Mucosa of stomach (tissue), 1 donor: Measurements from ENCODE around the gene RFX8.
A peak's percentile ranks its signal among the peaks of the same experiment; 100 is the strongest.

Source experiments
- H3K27me3 ChIP-seq: one replicate; pipeline ENCODE4 v1.7.0; 2013; ENCODE audit warnings: mild to moderate bottlenecking, low read length; ENCODE audit not compliant: control insufficient read depth, insufficient read depth
- H3K36me3 ChIP-seq: one replicate; pipeline ENCODE4 v1.7.0; 2013; ENCODE audit warnings: low read length; ENCODE audit not compliant: control insufficient read depth, insufficient read depth
- H3K4me1 ChIP-seq: one replicate; pipeline ENCODE4 v1.7.0; 2013; ENCODE audit warnings: mild to moderate bottlenecking, low read length; ENCODE audit not compliant: control insufficient read depth, insufficient read depth
- H3K4me3 ChIP-seq: one replicate; pipeline ENCODE4 v1.7.0; 2013; ENCODE audit warnings: low read length
- H3K9ac ChIP-seq: one replicate; pipeline ENCODE4 v1.7.0; 2013; ENCODE audit warnings: mild to moderate bottlenecking, low read length, moderate library complexity
- H3K9me3 ChIP-seq: one replicate; pipeline ENCODE4 v1.7.0; 2013; ENCODE audit warnings: mild to moderate bottlenecking, low read length, moderate library complexity; ENCODE audit not compliant: control insufficient read depth
- donor health status: Pancreatic carcinoma.

The RFX8 gene

DNA sequence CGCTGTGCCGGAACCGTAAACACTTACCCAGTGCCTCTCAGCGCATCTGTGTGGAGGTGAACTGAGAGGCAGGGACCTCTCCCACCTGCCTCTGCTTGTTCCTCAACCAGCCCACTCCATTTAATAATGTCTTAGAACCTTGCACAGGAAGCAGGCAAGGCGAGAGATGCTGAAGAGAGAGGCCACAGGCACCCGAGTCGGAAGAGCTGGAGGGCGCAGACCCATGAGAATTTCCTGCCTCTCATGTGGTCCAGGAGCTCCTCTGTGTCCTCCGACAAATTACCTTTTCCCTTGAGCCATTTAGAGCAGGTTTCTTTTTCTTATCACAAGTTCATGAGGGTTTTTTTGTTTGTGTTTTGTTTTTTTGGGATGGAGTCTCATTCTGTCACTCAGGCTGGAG is 4.9 kb upstream of the RFX8 start:
- Histone ChIP-seq H3K4me1 (no peaks in the 10 kb centered on the region), H3K36me3 (no peaks in the 10 kb centered on the region), H3K4me3 (no peak overlapping the region), H3K9me3 (no peaks in the 10 kb centered on the region), H3K27me3 (peaks cover 14% of the 10 kb centered on the region), H3K9ac (no peak overlapping the region)

DNA sequence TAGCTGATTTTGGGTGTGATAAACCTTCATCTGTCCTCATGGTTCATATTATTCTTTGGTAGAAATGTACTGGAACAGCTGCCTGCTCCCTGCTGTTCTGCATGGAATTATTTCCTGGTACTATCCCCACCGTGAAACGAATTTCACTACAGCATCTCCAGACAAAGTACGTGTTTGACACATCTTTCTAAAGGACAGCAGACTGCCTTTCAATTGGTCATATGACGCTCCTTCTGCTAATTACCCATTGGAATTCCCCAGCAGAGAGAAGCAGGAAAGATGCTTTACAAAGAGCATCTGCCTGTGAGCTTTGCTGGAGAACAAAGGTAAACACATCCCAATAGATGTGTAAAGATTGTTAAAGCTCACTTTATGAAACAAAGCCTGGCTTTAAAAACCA is 4.4 kb upstream of the RFX8 start:
- Histone ChIP-seq H3K9me3 (no peaks in the 10 kb centered on the region), H3K4me3 (no peak overlapping the region), H3K4me1 (no peaks in the 10 kb centered on the region), H3K27me3 (peaks cover 19% of the 10 kb centered on the region), H3K9ac (no peak overlapping the region), H3K36me3 (no peaks in the 10 kb centered on the region)

DNA sequence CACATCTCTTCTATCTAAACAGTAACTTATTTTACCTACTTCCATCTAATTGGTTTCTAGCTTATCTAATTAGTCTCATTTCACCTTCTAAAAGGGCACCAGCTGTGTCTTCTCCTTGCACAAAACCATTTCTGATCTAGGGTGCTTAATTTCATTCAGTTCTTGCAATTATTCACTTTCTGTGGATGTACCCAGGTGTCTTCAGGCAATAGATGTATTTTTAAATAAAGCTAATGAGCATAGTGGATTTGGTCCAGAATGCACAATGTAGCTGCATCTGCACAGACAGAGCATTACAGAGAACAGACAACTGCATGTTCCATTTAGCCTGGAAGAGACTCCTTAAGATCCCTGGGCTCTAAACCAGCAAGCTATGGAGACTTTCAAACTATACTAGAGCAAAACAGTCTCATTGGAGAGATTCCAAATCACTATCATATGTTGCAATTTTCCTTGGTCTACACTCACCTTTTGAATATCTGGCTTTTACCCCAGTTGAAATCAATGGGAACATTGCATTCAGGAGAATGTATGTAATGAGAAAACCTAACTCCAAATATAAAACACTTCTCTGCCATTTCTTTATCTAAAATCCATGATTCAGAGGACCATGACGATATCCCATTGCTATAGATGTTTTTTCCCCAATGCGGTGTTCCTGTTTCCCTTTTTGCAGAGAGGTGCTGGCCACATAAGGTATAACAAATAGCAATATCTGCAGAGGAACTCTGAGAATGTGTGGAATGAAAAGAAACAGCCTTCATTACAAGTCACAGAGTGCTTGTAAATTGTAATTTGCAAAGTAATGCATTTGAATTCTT is 3.5 kb upstream of the RFX8 start:
- no peak overlapping the region for H3K9ac ChIP-seq
- H3K4me1 ChIP-seq, result peaks cover 5% of the 10 kb centered on the region
- peaks cover 27% of the 10 kb centered on the region for H3K27me3 ChIP-seq
- H3K9me3 ChIP-seq, result no peaks in the 10 kb centered on the region
- no peaks in the 10 kb centered on the region for H3K36me3 ChIP-seq
- H3K4me3 ChIP-seq, result no peak overlapping the region

DNA sequence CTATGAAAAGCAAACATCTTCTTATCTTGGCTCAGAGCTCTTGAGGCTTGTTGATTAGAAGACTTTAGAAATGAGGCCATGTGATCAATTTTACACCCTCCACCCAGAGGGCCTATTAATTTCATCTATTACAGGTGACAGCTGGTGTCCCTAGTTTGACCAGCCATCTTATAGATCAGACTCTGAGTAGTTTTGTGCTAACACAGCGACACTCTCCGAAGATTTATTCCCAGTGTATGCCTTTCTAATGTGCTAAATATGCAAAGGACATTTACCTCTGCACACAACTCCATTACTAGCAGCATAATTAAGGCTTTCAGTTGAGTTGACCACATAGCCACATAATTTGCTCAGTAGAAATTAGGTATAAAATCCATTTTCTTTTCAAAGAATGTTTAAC is 2.6 kb upstream of the RFX8 start:
- Histone ChIP-seq H3K27me3 (peaks cover 27% of the 10 kb centered on the region), H3K9me3 (no peaks in the 10 kb centered on the region), H3K4me3 (no peak overlapping the region), H3K9ac (no peak overlapping the region), H3K4me1 (peaks cover 5% of the 10 kb centered on the region), H3K36me3 (no peaks in the 10 kb centered on the region)

DNA sequence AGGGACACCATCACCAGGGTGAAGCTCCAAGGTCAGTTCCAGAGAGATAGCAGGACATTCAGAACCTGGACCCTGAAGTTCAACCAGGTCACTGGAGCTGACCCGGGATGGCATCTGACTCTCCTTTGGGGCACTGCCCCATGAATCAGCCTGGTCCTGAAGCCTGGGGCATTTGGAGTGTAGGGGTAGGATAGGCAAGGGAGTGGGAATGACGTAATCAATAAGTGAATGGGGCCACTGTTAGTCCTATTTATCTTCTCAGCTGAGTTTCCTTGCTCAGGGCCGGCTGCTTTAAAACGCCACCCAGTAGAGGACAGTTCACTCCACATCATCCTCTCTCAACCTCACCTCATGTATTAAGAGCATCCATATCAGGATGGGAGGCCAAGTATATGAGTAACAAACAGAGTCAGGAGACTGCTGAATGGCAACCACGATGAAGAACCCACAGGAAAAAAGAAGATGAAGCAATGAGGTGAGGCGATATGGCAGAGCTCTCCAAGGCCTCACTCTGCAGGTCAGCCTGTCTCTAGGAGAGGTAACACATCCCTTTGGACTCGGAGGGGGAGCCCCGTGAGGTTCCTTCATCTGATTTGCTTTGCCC is 1.8 kb upstream of the RFX8 start:
- Histone ChIP-seq H3K4me1 (peaks cover 5% of the 10 kb centered on the region), H3K27me3 (peaks cover 27% of the 10 kb centered on the region), H3K9ac (no peak overlapping the region), H3K36me3 (no peaks in the 10 kb centered on the region), H3K4me3 (no peak overlapping the region), H3K9me3 (no peaks in the 10 kb centered on the region)

DNA sequence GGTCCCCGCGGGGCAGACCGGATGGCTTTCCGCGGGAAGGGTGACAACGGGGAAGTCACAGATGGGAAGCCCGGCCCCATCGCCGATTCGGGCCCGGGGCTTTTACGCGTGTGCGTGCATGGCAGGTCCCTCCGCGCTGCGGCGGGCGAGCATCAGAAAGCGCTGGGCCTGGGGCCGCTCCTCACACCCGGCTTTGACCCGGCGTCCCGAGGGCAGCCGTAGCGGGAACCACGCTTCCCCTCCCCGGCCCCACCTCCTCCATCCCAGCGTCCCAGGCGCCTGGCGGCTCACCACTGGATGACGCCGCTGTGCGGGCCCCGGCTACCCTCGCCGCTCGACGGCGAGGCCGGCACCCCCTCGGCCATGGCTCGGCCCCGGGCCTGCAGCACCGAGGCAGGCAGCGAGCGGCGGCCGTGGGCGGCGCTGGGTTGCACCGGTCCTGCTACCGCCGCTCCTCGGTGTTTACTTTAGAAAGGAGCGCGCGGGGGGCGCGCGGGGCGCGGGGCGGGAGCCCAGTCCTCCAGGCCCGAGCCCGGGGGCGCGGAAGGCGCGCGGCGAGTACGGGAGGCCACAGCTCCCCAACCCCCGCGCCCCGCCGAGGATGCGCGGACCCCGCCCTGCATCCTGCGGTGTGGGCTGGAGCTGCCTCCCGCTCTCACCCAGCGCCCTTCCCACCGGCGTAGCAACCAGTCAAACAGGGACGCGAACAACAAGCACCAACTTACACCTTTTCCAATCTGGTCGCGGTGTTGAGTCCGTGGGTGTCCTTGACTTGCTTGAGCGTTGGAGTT is 806 bp downstream of the RFX8 start:
- Histone ChIP-seq H3K9me3 (no peaks in the 10 kb centered on the region), H3K9ac (peak overlapping the region; percentile 17), H3K4me3 (no peak overlapping the region), H3K36me3 (no peaks in the 10 kb centered on the region), H3K4me1 (peaks cover 5% of the 10 kb centered on the region), H3K27me3 (peaks cover 27% of the 10 kb centered on the region)

DNA sequence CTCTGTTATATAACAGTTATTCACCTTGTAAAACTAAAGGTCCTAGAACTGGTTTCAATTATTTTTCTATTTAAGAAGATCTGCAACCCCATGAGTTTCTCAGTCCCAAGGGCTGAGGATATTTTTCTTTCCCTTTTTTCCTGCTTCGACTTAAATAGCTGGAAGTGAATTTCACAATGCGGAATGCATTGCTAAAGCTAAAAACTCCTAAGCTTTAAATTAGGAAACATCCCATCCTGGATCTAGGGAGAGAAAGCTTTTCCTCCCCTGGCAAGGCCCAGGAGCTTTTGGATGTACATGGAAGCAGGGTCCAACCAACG is 1.4 kb downstream of the RFX8 start:
- no peaks in the 10 kb centered on the region for H3K36me3 ChIP-seq
- no peak overlapping the region for H3K4me3 ChIP-seq
- peaks cover 27% of the 10 kb centered on the region for H3K27me3 ChIP-seq
- peaks cover 5% of the 10 kb centered on the region for H3K4me1 ChIP-seq
- H3K9me3 ChIP-seq, result no peaks in the 10 kb centered on the region
- peak overlapping the region; percentile 17 for H3K9ac ChIP-seq

DNA sequence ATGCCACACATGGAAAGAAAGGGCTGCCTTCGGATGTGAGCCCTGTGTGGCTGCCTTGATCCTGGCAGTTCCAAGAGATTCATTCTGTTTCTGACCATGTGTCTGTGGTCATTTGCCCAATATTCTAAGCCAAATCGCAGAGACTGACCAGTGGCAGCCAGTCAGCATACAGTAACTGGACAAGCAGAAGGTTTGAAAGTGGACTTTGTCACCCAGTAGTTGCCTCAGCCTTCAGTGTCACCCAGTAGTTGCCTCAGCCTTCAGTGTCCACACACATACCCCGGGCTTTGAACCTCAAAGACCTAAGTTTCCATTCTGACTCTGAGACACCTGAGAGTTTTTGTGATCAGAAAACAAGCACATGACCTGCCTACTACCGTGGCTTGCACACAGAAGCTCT is 5.0 kb downstream of the RFX8 start:
- H3K4me1 ChIP-seq, result peaks cover 5% of the 10 kb centered on the region
- no peak overlapping the region for H3K9ac ChIP-seq
- no peaks in the 10 kb centered on the region for H3K36me3 ChIP-seq
- H3K27me3 ChIP-seq, result peaks cover 14% of the 10 kb centered on the region
- H3K9me3 ChIP-seq, result no peaks in the 10 kb centered on the region
- H3K4me3 ChIP-seq, result no peak overlapping the region

DNA sequence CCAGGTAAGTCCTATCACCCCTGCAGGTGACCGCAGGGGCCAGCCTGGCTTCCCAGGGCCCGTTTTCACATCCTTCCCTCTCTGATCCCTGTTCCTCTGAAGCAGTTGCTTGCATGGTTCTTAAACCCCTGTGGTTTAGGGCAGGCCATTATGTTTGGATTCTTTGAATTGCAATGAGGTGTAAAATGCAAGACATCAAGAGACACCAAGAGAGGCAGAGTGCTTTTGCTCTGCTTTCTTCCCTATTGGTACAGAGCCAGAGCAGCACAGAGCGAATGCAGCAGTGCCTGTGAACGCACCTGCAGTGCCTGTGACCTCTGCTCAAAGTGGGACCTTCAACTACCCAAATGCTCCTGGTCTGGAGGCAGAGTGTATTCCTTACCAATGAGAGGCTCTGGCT is 7.6 kb downstream of the RFX8 start:
- no peaks in the 10 kb centered on the region for H3K27me3 ChIP-seq
- no peak overlapping the region for H3K4me3 ChIP-seq
- no peaks in the 10 kb centered on the region for H3K9me3 ChIP-seq
- no peaks in the 10 kb centered on the region for H3K4me1 ChIP-seq
- H3K9ac ChIP-seq, result no peak overlapping the region
- H3K36me3 ChIP-seq, result no peaks in the 10 kb centered on the region

DNA sequence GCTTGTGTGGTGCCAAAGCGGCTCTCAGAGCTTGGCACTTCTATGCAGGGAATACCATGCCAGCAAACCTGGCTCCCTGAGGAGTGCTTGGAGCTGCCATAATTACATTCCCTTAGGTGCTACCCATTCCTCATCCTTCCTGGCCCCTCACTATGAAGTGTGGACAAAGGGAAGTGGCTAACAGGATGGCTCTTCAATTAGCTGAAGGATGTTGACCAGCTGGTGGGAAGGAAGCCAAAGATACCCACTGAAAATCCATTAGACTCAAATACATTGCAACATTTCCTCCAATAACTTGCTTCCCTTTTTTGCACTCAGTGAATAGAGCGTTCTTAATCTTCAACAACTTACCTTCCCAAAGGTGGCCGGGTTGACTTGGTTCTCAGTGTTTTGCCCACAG is 8.5 kb downstream of the RFX8 start:
- Histone ChIP-seq H3K9ac (no peak overlapping the region), H3K4me3 (no peak overlapping the region), H3K27me3 (no peaks in the 10 kb centered on the region), H3K36me3 (no peaks in the 10 kb centered on the region), H3K4me1 (no peaks in the 10 kb centered on the region), H3K9me3 (no peaks in the 10 kb centered on the region)

DNA sequence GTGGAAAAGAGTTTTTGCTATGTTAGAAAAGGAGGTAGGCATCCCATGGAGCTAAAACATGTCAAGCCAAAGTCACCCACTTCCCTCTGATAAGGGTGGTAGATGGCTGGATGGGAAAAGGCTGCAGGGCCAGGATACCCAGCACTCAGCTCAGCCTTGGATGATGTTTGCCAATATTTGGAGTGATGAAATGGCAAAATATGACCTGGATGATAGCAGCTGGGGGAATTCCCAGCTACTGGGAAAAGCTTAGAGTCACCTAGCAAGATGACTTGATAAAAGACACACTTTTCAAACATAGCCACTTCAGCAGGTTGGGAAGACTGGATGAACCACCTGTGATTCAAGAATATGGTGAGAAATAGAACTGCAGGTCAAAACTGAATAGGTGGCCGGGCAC is 10.1 kb downstream of the RFX8 start:
- Histone ChIP-seq H3K36me3 (no peaks in the 10 kb centered on the region), H3K4me3 (no peak overlapping the region), H3K9ac (no peak overlapping the region), H3K4me1 (no peaks in the 10 kb centered on the region), H3K9me3 (no peaks in the 10 kb centered on the region), H3K27me3 (no peaks in the 10 kb centered on the region)

DNA sequence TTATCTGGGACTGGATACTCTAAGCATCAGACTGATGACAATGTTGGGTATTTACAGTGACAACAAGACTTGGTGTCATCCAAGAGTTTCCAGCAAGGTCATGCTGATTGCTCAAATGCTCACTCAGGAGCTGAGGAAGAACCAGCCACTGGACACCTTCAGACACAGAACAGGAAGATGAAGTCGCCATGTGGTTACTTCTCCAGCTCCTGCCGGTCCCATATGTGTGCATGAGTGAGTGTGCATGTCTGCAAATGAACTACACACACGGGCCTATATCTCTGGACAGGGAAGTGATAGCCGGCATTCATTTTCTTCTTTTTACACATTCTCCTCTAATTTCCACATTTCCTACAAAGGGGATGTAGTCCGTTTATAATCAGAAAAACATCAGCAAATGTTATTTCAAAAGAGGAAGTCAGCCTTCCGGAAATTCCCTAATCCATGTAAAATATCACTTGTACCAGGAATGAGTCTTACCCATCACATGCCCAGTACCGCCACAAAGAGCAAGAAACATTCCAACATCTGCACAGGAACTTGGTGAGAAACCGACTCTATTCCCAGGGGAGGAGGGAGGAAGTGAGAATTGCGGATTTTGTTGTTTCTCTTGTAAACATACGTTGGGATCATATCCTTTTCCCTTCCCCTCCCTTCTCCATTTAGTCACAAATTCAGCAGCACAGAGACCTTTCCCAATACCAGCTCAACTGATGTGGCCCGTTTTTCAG is 10.8 kb downstream of the RFX8 start:
- Histone ChIP-seq H3K9ac (no peak overlapping the region), H3K9me3 (no peaks in the 10 kb centered on the region), H3K4me3 (no peak overlapping the region), H3K27me3 (no peaks in the 10 kb centered on the region), H3K36me3 (no peaks in the 10 kb centered on the region), H3K4me1 (no peaks in the 10 kb centered on the region)
